GM23338 (cell line): ENCODE data around the gene FAM47E. TPM values are rescaled to one million over a fixed set of nuclear protein-coding genes. Genes with fewer than 3 reads are reported as not detected.

Experiments used
- ATAC-seq: fragments of 200-7000 bp; cut with Tn5 transposase; 3 replicates; pipeline ENCODE4 v1.9.1; 2020
- DNase-seq: peaks from one replicate; pipeline ENCODE4 v3.0.0-alpha.2; 2015; ENCODE audit warnings: low spot score
- H2AFZ ChIP-seq: fragments of 200-600 bp; sonication (generic); 2 replicates; pipeline ENCODE4 v1.8.0; 2016; ENCODE audit warnings: antibody characterized with exemption, mild to moderate bottlenecking, moderate library complexity
- H3F3A ChIP-seq: fragments of 200-600 bp; sonication (generic); replicated peaks from 2 replicates; pipeline ENCODE4 v1.8.0; 2017; ENCODE audit warnings: antibody characterized with exemption, mixed run types, low read depth
- H3K27ac ChIP-seq: fragments of 200-600 bp; sonication (generic); 2 replicates; pipeline ENCODE4 v1.6.1; 2016; ENCODE audit warnings: low read depth
- H3K27me3 ChIP-seq: fragments of 200-600 bp; sonication (generic); 2 replicates; pipeline ENCODE4 v1.8.0; 2016; ENCODE audit warnings: mild to moderate bottlenecking, mixed run types, moderate library complexity; ENCODE audit not compliant: insufficient read depth
- H3K36me3 ChIP-seq: fragments of 200-600 bp; sonication (generic); 2 replicates; pipeline ENCODE4 v1.8.0; 2016; ENCODE audit warnings: mild to moderate bottlenecking; ENCODE audit not compliant: insufficient read depth
- H3K4me1 ChIP-seq: fragments of 200-600 bp; sonication (generic); 2 replicates; pipeline ENCODE4 v1.8.0; 2016; ENCODE audit warnings: mild to moderate bottlenecking, moderate library complexity; ENCODE audit not compliant: insufficient read depth
- H3K4me2 ChIP-seq: fragments of 200-600 bp; sonication (generic); 2 replicates; pipeline ENCODE4 v1.7.1; 2017; ENCODE audit warnings: mixed run types
- H3K4me3 ChIP-seq: fragments of 200-600 bp; sonication (generic); 2 replicates; pipeline ENCODE4 v1.6.1; 2016; ENCODE audit warnings: mixed run types
- H3K79me2 ChIP-seq: fragments of 200-600 bp; sonication (generic); replicated peaks from 2 replicates; pipeline ENCODE4 v1.8.0; 2017; ENCODE audit warnings: mild to moderate bottlenecking; ENCODE audit not compliant: insufficient read depth
- H3K9me2 ChIP-seq: fragments of 200-600 bp; sonication (generic); 2 replicates; pipeline ENCODE4 v1.8.0; 2017; ENCODE audit not compliant: insufficient read depth
- H4K20me1 ChIP-seq: fragments of 200-600 bp; sonication (generic); replicated peaks from 2 replicates; pipeline ENCODE4 v1.8.0; 2017; ENCODE audit warnings: mild to moderate bottlenecking; ENCODE audit not compliant: insufficient read depth
- H3K27ac Mint-ChIP-seq: 2 replicates; pipeline ENCODE4 v1.8.0; 2020; ENCODE audit warnings: inconsistent platforms, mild to moderate bottlenecking, moderate library complexity, mixed read lengths
- H3K27me3 Mint-ChIP-seq: 3 replicates; pipeline ENCODE4 v1.8.0; 2022; ENCODE audit warnings: low read depth, mild to moderate bottlenecking, moderate library complexity, mixed read lengths, inconsistent platforms; ENCODE audit not compliant: insufficient read depth, poor library complexity
- H3K36me3 Mint-ChIP-seq: 3 replicates; pipeline ENCODE4 v1.8.0; 2021; ENCODE audit warnings: low read depth, mild to moderate bottlenecking, inconsistent platforms, moderate library complexity, mixed read lengths
- H3K4me1 Mint-ChIP-seq: 3 replicates; pipeline ENCODE4 v1.8.0; 2020; ENCODE audit warnings: mild to moderate bottlenecking, inconsistent platforms, mixed read lengths
- H3K4me3 Mint-ChIP-seq: 3 replicates; pipeline ENCODE4 v1.8.0; 2021; ENCODE audit warnings: moderate library complexity, mild to moderate bottlenecking, inconsistent platforms, mixed read lengths
- H3K9me3 Mint-ChIP-seq: 3 replicates; pipeline ENCODE4 v1.8.0; 2020; ENCODE audit warnings: moderate library complexity, mild to moderate bottlenecking, inconsistent platforms, mixed read lengths
- CREB1 ChIP-seq: fragments of 250-450 bp; sonication (Bioruptor Pico); IDR thresholded peaks from 2 replicates; pipeline ENCODE4 v1.5.0; 2020; ENCODE audit warnings: low read depth, mild to moderate bottlenecking, moderate library complexity
- CTCF ChIP-seq, 2 experiments: fragments of 200-600 bp in 1 of 2; sonication (generic) in 1 of 2; conservative IDR thresholded peaks; 2 replicates each; pipeline versions ENCODE4 v1.5.1 to v1.6.1; 2016 to 2017; ENCODE audit warnings: antibody characterized with exemption in 2 of 2, low read depth in 2 of 2, mild to moderate bottlenecking in 2 of 2, moderate library complexity in 1 of 2
- ETS1 ChIP-seq: IDR thresholded peaks from 2 replicates; pipeline ENCODE4 v1.6.1; 2016; ENCODE audit warnings: antibody characterized with exemption
- EZH2 ChIP-seq: fragments of 200-600 bp; sonication (generic); IDR thresholded peaks from one replicate; pipeline ENCODE4 v1.8.0; 2017; ENCODE audit warnings: antibody characterized with exemption, mild to moderate bottlenecking, low read depth; ENCODE audit not compliant: unreplicated experiment
- EZH2phosphoT487 ChIP-seq: fragments of 200-600 bp; sonication (generic); IDR thresholded peaks from one replicate; pipeline ENCODE4 v1.8.1; 2018; ENCODE audit warnings: antibody characterized with exemption; ENCODE audit not compliant: unreplicated experiment
- JUNB ChIP-seq: IDR thresholded peaks from one replicate; pipeline ENCODE4 v1.6.1; 2016; ENCODE audit warnings: antibody characterized with exemption; ENCODE audit not compliant: unreplicated experiment
- NANOG ChIP-seq: IDR thresholded peaks from 2 replicates; pipeline ENCODE4 v1.6.1; 2016; ENCODE audit warnings: antibody characterized with exemption, borderline replicate concordance
- POLR2AphosphoS5 ChIP-seq: IDR thresholded peaks from 2 replicates; pipeline ENCODE4 v1.6.1; 2016; ENCODE audit warnings: antibody characterized with exemption, low read depth
- STAT1 ChIP-seq: IDR thresholded peaks from one replicate; pipeline ENCODE4 v1.6.1; 2016; ENCODE audit warnings: antibody characterized with exemption; ENCODE audit not compliant: unreplicated experiment
- ZNF114 ChIP-seq: fragments of 250-450 bp; sonication (Bioruptor Pico); IDR thresholded peaks from 2 replicates; pipeline ENCODE4 v1.5.0; 2020; ENCODE audit warnings: mild to moderate bottlenecking, moderate library complexity
- ZNF331 ChIP-seq: fragments of 250-450 bp; sonication (Bioruptor Pico); IDR thresholded peaks from 2 replicates; pipeline ENCODE4 v1.5.0; 2020; ENCODE audit warnings: low read depth, mild to moderate bottlenecking, moderate library complexity
- ZNF462 ChIP-seq: fragments of 250-450 bp; sonication (Bioruptor Pico); IDR thresholded peaks from 2 replicates; pipeline ENCODE4 v1.5.0; 2020; ENCODE audit warnings: mild to moderate bottlenecking, moderate library complexity
- polyA plus RNA-seq: library from polyadenylated mRNA; unstranded; fragments of >200 nt; fragmentation: Nextera tagmentation; extraction: Ambion mirVana; gene quantifications from 2 replicates; pipeline ENCODE4 v1.2.1, GENCODE V29; 2016
- total RNA-seq: library from RNA; depleted of rRNA; stranded (reverse); fragments of >200 nt; shearing (Covaris generic); gene quantifications from 2 replicates; pipeline ENCODE4 v1.2.3, GENCODE V29; 2014
- TF ChIP-seq, protein P1 (sequence below): IDR thresholded peaks from one replicate; pipeline ENCODE4 v1.6.1; 2018; ENCODE audit warnings: antibody characterized with exemption; ENCODE audit not compliant: unreplicated experiment

Gene FAM47E
- total and polyA plus RNA-seq, 2 experiments from 2014 or later: 0.66 to 2.3 TPM

DNA sequence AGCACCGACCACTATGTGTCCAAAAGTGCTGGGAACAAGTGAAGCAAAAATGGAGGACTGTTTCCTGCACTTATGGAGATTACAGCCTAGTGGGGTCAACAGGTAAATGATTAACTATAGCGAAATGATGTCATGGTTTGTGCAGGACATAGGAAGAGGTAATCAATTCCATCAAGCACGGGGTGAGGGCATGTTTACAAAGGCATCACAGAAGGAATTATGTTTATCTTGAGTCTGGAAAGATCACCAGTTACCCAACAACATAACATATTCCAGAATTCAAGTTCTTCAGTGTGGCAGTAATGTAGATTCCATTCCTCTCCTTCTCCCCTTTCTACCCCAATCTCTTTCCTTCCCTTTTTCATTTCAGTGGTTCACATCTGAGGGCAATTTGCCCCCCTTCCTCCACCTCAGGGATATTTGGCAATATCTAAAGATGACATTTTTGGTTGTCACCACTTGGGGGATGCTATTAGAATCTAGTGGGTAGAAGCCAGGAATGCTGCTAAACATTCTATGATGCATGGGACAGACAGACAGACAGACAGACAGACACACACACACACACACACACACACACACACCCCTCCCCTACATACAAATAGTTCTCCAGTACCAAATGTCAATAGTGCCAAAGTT is 24.1 kb downstream of the FAM47E start:
- Histone ChIP-seq H3K4me3 (no peak overlapping the region), H3K4me1 (no peaks in the 10 kb centered on the region), H3F3A (no peaks in the 10 kb centered on the region), H3K27ac (no peak overlapping the region), H3K27me3 (no peaks in the 10 kb centered on the region), H3K4me2 (no peak overlapping the region), H3K79me2 (no peaks in the 10 kb centered on the region), H3K9me2 (no peaks in the 10 kb centered on the region), H3K36me3 (no peaks in the 10 kb centered on the region), H2AFZ (no peak overlapping the region), H4K20me1 (no peaks in the 10 kb centered on the region)
- no peaks in the 10 kb centered on the region for H3K4me1 Mint-ChIP-seq
- DNase-seq (no peak), ATAC-seq (no peak)
- H3K9me3 Mint-ChIP-seq: no peaks in the 10 kb centered on the region
- H3K36me3 Mint-ChIP-seq: no peaks in the 10 kb centered on the region
- H3K27ac Mint-ChIP-seq: no peak overlapping the region
- H3K4me3 Mint-ChIP-seq: no peak overlapping the region
- TF ChIP-seq ETS1 (no peak), ZNF331 (CRISPR knock-in tag) (no peak), POLR2AphosphoS5 (no peak), NANOG (no peak), EZH2phosphoT487 (no peak), CREB1 (CRISPR knock-in tag) (no peak), ZNF462 (CRISPR knock-in tag) (no peak), EZH2 (no peak), STAT1 (no peak), CTCF (conservative IDR thresholded peaks at IDR 0.05; ENCODE audit: low read depth in 2 of 2) (no peak), ZNF114 (CRISPR knock-in tag) (no peak), JUNB (no peak)
- TF ChIP-seq, protein P1, sequence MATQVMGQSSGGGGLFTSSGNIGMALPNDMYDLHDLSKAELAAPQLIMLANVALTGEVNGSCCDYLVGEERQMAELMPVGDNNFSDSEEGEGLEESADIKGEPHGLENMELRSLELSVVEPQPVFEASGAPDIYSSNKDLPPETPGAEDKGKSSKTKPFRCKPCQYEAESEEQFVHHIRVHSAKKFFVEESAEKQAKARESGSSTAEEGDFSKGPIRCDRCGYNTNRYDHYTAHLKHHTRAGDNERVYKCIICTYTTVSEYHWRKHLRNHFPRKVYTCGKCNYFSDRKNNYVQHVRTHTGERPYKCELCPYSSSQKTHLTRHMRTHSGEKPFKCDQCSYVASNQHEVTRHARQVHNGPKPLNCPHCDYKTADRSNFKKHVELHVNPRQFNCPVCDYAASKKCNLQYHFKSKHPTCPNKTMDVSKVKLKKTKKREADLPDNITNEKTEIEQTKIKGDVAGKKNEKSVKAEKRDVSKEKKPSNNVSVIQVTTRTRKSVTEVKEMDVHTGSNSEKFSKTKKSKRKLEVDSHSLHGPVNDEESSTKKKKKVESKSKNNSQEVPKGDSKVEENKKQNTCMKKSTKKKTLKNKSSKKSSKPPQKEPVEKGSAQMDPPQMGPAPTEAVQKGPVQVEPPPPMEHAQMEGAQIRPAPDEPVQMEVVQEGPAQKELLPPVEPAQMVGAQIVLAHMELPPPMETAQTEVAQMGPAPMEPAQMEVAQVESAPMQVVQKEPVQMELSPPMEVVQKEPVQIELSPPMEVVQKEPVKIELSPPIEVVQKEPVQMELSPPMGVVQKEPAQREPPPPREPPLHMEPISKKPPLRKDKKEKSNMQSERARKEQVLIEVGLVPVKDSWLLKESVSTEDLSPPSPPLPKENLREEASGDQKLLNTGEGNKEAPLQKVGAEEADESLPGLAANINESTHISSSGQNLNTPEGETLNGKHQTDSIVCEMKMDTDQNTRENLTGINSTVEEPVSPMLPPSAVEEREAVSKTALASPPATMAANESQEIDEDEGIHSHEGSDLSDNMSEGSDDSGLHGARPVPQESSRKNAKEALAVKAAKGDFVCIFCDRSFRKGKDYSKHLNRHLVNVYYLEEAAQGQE: no peak
- H3K27me3 Mint-ChIP-seq: peaks cover 4% of the 10 kb centered on the region
